ENCODE results near the gene RHOBTB3.
"Not testable (repeated sequence)": the region's sequence is repeated elsewhere in the genome, so short reads cannot be mapped to it uniquely, and the experiment has no call there.

RHOBTB3 gene

DNA sequence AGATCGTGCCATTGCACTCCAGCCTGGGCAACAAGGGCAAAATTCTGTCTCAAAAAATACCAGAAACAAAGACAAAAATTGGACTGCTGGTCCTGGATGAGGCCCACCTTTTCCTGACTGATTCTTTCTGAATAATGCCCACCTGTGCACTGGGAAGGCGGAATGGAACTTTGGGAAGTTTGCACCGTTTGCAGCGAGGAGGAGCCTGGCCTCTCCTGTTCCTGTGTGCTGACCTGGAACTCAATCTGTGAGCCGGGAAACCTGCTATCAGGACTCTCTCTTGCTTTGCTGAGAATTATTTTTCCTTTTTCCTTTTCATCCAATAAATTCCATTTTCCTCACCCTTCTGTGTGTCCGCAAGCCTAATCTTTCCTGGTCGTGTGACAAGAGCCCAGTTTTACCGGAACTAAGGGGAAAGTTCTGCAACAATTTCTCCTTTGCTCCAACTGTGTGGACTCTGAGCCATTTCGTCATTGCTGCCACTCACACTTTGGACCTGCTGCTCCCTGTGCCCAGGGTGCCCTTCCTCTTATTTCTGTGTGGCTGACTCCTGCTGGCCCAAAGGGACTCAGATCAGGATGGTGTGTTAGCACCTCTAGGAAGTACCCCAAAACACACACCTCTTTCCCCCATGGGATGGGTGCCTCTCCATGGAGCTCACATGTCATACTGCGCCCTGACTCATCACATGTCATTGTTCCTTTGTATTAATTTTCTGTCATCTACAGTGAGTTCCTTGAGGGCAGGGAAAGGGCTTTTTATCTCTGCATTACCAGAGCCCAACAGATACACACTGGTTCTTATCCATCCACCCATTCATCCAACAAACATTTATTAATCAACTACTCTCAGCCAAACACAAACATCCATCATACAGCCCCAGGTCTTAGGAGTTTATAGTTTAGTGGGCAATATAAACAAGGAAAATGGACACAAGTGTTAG lies 96.1 kb downstream of the RHOBTB3 start:
- Histone ChIP-seq H3K4me3 (ENCODE audit: low read length) (no peak overlapping the region), H3K36me3 (ENCODE audit: control insufficient read depth, insufficient read depth, low read length) (no peaks in the 10 kb centered on the region), H3K27me3 (ENCODE audit: control insufficient read depth, insufficient read depth, low read length) (no peaks in the 10 kb centered on the region), H3K27ac (ENCODE audit: low read depth, low read length) (no peak overlapping the region), H3K4me1 (ENCODE audit: control insufficient read depth, insufficient read depth, low read length) (peaks cover 8% of the 10 kb centered on the region), H3K9ac (ENCODE audit: low read length) (no peak overlapping the region)

GRCh38 chr5:95827892-95828246 lies 96.7 kb downstream of the RHOBTB3 start:
- Histone ChIP-seq H3K4me1 (ENCODE audit: control insufficient read depth, insufficient read depth, low read length) (peaks cover 8% of the 10 kb centered on the region), H3K27ac (ENCODE audit: low read depth, low read length) (no peak overlapping the region), H3K9ac (ENCODE audit: low read length) (no peak overlapping the region), H3K27me3 (ENCODE audit: control insufficient read depth, insufficient read depth, low read length) (no peaks in the 10 kb centered on the region), H3K36me3 (ENCODE audit: control insufficient read depth, insufficient read depth, low read length) (no peaks in the 10 kb centered on the region), H3K4me3 (ENCODE audit: low read length) (no peak overlapping the region)

DNA sequence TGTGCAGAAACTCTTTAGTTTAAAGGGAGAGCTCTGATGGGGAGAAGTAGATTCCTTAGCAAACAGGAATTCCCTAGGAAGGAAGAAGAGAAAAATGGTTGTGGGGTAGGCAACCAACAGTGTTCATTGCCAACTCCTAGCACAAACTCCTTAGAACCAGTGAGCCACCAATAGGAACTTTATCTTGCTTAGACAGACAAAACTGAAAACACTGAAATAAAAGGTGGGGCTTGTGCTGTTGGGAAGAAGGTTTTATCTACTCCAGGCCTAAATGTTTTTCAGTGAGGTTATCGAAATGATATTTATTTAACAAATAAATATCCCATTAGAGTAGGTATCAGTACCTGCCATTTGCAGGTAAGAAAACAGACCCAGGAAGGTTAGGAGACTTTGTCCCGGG lies 99.1 kb downstream of the RHOBTB3 start:
- Histone ChIP-seq H3K4me1 (ENCODE audit: control insufficient read depth, insufficient read depth, low read length) (peaks cover 2% of the 10 kb centered on the region), H3K4me3 (ENCODE audit: low read length) (no peak overlapping the region)

GRCh38 chr5:95832664-95833063 lies 101.5 kb downstream of the RHOBTB3 start:
- no peak overlapping the region for H3K4me3 ChIP-seq (ENCODE audit: low read length)
- no peak overlapping the region for H3K27ac ChIP-seq (ENCODE audit: low read depth, low read length)
- H3K27me3 ChIP-seq (ENCODE audit: control insufficient read depth, insufficient read depth, low read length), result no peaks in the 10 kb centered on the region
- H3K36me3 ChIP-seq (ENCODE audit: control insufficient read depth, insufficient read depth, low read length), result no peaks in the 10 kb centered on the region
- no peak overlapping the region for H3K9ac ChIP-seq (ENCODE audit: low read length)
- H3K4me1 ChIP-seq (ENCODE audit: control insufficient read depth, insufficient read depth, low read length), result peaks cover 2% of the 10 kb centered on the region

More for the DNA sequence above, 99.1 kb downstream of the RHOBTB3 start:
- H3K27ac ChIP-seq (ENCODE audit: low read depth, low read length), result no peak overlapping the region
- no peaks in the 10 kb centered on the region for H3K36me3 ChIP-seq (ENCODE audit: control insufficient read depth, insufficient read depth, low read length)
- no peak overlapping the region for H3K9ac ChIP-seq (ENCODE audit: low read length)
- no peaks in the 10 kb centered on the region for H3K27me3 ChIP-seq (ENCODE audit: control insufficient read depth, insufficient read depth, low read length)

DNA sequence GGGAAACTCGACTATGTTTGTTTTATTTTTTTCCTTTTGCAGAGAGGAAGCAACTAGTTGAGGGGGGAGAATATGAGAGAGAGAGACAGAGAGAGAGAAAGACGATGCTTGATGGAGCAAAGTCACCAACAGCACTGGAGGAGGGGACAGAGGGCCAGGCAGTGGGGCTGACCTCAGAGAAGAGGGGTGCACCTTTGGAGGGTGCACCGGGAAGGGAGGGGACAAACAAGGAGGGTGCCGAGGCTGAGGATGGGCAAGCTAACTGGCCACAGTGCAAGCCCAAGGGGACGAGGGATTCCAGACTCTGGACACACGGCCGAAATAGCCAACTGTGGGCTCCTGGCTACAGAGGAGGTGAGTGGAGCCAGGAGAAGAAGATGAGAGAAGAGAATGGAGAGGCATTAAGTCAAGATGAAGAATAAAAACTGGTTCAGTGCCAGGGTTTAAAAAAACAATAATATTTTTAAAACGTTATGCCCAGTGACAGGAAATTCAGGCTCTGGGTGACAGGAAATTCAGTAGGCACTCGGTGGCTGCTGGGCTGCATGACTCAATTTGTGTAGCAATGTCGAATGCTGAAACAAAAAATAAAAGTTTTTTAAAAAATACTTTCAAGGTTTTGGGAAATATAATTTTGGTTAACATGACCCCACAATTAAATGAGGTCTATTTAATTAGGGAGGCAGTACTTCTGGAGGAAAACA lies 104.7 kb downstream of the RHOBTB3 start:
- H3K9ac ChIP-seq (ENCODE audit: low read length), result no peak overlapping the region

GRCh38 chr5:95836544-95836943 lies 105.4 kb downstream of the RHOBTB3 start:
- H3K4me3 ChIP-seq (ENCODE audit: low read length), result no peak overlapping the region
- H3K27ac ChIP-seq (ENCODE audit: low read depth, low read length), result no peak overlapping the region
- H3K27me3 ChIP-seq (ENCODE audit: control insufficient read depth, insufficient read depth, low read length), result no peaks in the 10 kb centered on the region
- peaks cover 2% of the 10 kb centered on the region for H3K4me1 ChIP-seq (ENCODE audit: control insufficient read depth, insufficient read depth, low read length)
- H3K9ac ChIP-seq (ENCODE audit: low read length), result no peak overlapping the region
- no peaks in the 10 kb centered on the region for H3K36me3 ChIP-seq (ENCODE audit: control insufficient read depth, insufficient read depth, low read length)

More for the DNA sequence above, 104.7 kb downstream of the RHOBTB3 start:
- H3K4me1 ChIP-seq (ENCODE audit: control insufficient read depth, insufficient read depth, low read length), result peaks cover 2% of the 10 kb centered on the region
- peak overlapping the region; percentile 25 for H3K4me3 ChIP-seq (ENCODE audit: low read length)
- no peaks in the 10 kb centered on the region for H3K36me3 ChIP-seq (ENCODE audit: control insufficient read depth, insufficient read depth, low read length)
- H3K27me3 ChIP-seq (ENCODE audit: control insufficient read depth, insufficient read depth, low read length), result no peaks in the 10 kb centered on the region
- no peak overlapping the region for H3K27ac ChIP-seq (ENCODE audit: low read depth, low read length)

DNA sequence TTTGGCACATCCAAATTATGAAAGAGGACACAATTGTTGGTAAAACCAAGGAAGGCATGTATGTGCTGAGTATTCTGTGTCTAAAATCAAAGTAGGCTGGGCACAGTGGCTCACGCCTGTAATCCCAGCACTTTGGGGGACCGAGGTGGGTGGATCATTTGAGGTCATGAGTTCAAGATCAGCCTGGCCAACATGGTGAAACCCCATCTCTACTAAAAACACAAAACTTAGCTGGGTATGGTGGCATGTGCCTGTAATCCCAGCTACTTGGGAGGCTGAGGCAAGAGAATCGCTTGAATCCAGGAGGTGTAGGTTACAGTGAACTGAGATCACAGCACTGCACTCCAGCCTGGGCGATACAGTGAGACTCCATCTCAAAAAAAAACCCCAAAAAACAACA lies 105.8 kb downstream of the RHOBTB3 start:
- H3K9ac ChIP-seq (ENCODE audit: low read length); H3K36me3 ChIP-seq (ENCODE audit: control insufficient read depth, insufficient read depth, low read length); H3K27ac ChIP-seq (ENCODE audit: low read depth, low read length); H3K4me1 ChIP-seq (ENCODE audit: control insufficient read depth, insufficient read depth, low read length); H3K4me3 ChIP-seq (ENCODE audit: low read length); H3K27me3 ChIP-seq (ENCODE audit: control insufficient read depth, insufficient read depth, low read length): not testable (repeated sequence)

GRCh38 chr5:95837492-95837891 lies 106.4 kb downstream of the RHOBTB3 start:
- Histone ChIP-seq H3K27ac (ENCODE audit: low read depth, low read length) (no peak overlapping the region), H3K4me1 (ENCODE audit: control insufficient read depth, insufficient read depth, low read length) (peaks cover 2% of the 10 kb centered on the region), H3K27me3 (ENCODE audit: control insufficient read depth, insufficient read depth, low read length) (no peaks in the 10 kb centered on the region), H3K4me3 (ENCODE audit: low read length) (no peak overlapping the region), H3K36me3 (ENCODE audit: control insufficient read depth, insufficient read depth, low read length) (no peaks in the 10 kb centered on the region), H3K9ac (ENCODE audit: low read length) (no peak overlapping the region)

GRCh38 chr5:95838001-95838520 lies 106.9 kb downstream of the RHOBTB3 start:
- no peaks in the 10 kb centered on the region for H3K36me3 ChIP-seq (ENCODE audit: control insufficient read depth, insufficient read depth, low read length)
- no peak overlapping the region for H3K4me3 ChIP-seq (ENCODE audit: low read length)
- H3K4me1 ChIP-seq (ENCODE audit: control insufficient read depth, insufficient read depth, low read length), result peaks cover 2% of the 10 kb centered on the region
- H3K27me3 ChIP-seq (ENCODE audit: control insufficient read depth, insufficient read depth, low read length), result no peaks in the 10 kb centered on the region
- H3K27ac ChIP-seq (ENCODE audit: low read depth, low read length), result no peak overlapping the region
- no peak overlapping the region for H3K9ac ChIP-seq (ENCODE audit: low read length)

DNA sequence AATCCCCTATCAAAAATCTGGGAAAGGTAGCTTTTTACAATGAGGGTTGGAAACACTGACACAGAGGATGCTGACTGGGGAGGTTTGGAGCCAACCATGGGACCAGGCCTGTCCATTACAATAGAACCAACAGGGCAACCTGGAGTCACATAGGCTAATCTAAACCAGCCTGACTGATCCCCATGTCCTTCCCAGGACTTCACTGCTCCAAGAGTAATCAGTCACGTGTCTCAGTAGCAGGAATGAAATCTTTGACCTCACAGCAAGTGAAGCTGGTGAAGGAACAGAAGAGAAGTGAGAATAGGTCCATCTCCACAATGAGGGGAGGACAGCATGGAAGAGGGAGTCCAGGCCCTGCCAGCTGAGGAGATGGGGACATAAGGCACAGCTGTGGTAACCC lies 107.4 kb downstream of the RHOBTB3 start:
- H3K36me3 ChIP-seq (ENCODE audit: control insufficient read depth, insufficient read depth, low read length), result no peaks in the 10 kb centered on the region
- no peak overlapping the region for H3K27ac ChIP-seq (ENCODE audit: low read depth, low read length)
- H3K9ac ChIP-seq (ENCODE audit: low read length), result no peak overlapping the region
- H3K27me3 ChIP-seq (ENCODE audit: control insufficient read depth, insufficient read depth, low read length), result no peaks in the 10 kb centered on the region
- H3K4me1 ChIP-seq (ENCODE audit: control insufficient read depth, insufficient read depth, low read length), result peaks cover 2% of the 10 kb centered on the region
- H3K4me3 ChIP-seq (ENCODE audit: low read length), result no peak overlapping the region

GRCh38 chr5:95839658-95840057 lies 108.5 kb downstream of the RHOBTB3 start:
- no peak overlapping the region for H3K27ac ChIP-seq (ENCODE audit: low read depth, low read length)

DNA sequence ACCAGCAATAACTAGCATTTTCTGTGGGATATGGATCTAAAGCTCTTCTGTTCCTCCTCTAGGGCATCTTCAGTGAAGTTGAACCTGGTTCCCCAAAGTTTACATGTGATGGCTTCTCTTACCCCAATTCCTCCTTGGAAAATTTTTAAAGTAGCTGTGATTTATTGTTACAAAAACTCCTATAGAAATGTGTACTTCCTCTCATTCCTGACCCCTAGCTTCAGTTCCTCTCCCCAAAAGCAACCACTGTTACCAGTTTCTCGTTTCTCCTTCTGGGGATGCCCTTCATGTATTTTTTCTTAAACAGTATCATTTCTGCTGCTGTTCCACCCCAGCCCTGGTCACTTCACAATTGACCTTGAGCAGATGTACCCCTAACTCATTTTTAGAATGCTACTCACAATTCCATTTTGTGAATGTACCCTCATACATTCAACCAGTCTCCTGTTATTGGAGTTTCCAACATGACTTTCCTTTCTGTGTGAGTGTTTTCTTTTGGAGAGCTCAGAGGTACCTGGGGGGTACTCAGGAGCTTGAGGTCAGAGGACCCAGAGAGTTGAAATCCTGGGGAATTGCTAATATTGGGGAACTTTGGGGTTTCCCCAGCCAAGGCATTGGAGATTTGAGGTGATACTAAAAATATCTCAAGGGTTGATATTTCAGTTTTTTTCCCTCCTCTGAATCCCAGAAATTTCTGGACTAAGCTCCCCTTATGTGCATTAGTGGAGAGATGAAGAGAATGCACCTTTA lies 110.0 kb downstream of the RHOBTB3 start:
- Histone ChIP-seq H3K27ac (ENCODE audit: low read depth, low read length) (no peak overlapping the region), H3K4me3 (ENCODE audit: low read length) (no peak overlapping the region), H3K27me3 (ENCODE audit: control insufficient read depth, insufficient read depth, low read length) (no peaks in the 10 kb centered on the region), H3K36me3 (ENCODE audit: control insufficient read depth, insufficient read depth, low read length) (no peaks in the 10 kb centered on the region), H3K4me1 (ENCODE audit: control insufficient read depth, insufficient read depth, low read length) (no peaks in the 10 kb centered on the region), H3K9ac (ENCODE audit: low read length) (no peak overlapping the region)

More at GRCh38 chr5:95839658-95840057, 108.5 kb downstream of the RHOBTB3 start:
- H3K9ac ChIP-seq (ENCODE audit: low read length), result no peak overlapping the region
- no peak overlapping the region for H3K4me3 ChIP-seq (ENCODE audit: low read length)
- H3K36me3 ChIP-seq (ENCODE audit: control insufficient read depth, insufficient read depth, low read length), result no peaks in the 10 kb centered on the region
- no peaks in the 10 kb centered on the region for H3K27me3 ChIP-seq (ENCODE audit: control insufficient read depth, insufficient read depth, low read length)
- no peaks in the 10 kb centered on the region for H3K4me1 ChIP-seq (ENCODE audit: control insufficient read depth, insufficient read depth, low read length)

All from rectal smooth muscle tissue (tissue), 1 donor.